Stimulated activated CD8-positive, alpha-beta memory T cell treated with anti-CD3 and anti-CD28 coated beads, Interleukin-7, amount 100 ng/mL, for 1 hour (primary cell): ENCODE results near the gene PAX5.

ENCODE experiments used
- DNase-seq, 2 donors: peaks; one replicate each; pipeline ENCODE4 v3.0.0-alpha.2; 2020; ENCODE audit warnings: low read depth in 2 of 2

The PAX5 gene

DNA sequence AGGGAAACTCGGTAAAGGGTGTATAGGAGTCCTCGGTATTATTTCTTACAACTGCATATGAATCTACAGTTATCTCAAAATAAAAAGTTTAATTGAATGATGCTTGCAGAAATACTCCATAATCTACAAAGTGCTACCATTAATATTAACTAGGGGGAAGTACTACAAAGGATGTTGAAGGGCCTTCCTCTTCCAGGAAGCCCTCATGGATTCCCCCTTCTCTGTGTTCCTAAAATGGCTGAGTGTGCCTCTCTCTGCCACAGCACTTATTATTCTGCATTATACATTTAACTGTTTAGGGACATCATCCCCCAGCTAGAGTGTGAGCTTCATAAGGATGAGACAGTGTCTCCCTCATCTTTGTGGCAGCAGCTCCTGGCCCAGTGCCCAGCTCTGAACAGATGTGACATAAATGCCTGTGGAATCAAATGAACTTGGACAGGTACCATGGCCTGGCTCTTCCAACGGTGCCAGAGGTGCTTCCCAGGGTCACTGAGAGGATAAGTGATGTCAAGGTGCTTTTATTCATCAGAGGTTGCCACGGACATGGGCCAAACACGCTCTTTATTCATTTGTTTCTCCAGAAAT is 99.5 kb downstream of the PAX5 start:
- no peak for DNase-seq

DNA sequence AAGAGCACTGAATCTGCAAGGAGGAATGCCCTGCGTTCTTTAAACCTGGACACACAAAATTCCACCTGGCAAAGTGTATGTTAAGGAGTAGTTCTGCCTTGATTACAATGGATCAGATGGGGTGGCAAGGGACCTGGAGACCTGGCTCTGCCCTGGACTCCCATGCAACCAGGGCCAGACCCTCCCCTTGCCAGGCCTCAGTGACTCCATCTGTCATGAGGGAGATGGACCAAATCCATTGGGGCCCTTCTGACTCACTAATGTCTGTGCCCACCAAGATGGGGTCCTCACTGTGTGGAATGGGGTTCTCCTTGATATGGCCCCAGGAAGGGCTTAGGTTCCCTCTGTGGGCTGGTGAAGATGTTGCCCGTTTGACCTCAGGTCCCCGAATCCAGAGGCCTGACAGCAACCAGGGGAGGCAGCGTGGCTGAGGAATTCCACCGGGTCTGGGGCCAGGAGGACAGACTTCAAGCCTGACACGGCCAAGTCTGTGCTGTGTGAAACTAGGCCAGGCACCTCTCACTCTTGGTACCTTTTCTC is 100.3 kb downstream of the PAX5 start:
- no peak for DNase-seq

DNA sequence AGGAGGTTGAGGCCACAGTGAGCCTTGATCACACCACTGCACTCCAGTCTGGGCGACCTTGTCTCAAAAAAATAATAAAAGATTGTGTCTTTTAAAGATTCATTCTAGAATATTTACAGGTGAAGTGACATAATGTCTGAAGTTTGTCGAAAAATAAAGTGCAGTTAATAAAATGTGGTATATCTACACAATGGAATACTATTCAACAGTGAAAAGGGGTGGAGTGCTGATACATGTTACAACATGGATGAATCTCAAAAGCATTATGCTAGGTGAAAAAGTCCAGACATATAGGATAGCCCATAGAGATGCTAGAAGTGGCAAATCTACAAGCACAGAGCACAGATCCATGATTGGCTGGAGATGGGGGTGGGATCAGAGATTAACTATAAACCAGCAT is 101.9 kb downstream of the PAX5 start:
- DNase-seq: no peak

DNA sequence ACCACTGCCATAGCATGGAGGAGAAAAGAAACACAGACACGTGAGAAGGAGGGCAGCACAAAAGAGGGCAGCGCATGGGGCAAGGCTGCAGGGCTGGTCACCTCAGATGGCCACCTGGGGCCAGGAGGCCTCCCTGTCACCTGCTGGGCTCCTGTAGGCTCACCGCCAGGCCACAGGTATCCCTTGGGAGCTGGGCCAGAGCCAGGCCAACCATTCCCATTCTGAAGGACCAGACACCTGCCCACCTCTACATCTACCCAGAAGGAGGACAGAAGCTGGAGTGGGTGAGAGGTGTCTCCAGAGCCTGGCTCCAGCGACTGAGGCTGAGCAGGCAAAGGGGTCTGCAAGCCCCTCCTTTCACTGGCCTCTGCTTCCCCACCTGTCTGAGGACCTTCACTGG is 103.1 kb downstream of the PAX5 start:
- no peak for DNase-seq

DNA sequence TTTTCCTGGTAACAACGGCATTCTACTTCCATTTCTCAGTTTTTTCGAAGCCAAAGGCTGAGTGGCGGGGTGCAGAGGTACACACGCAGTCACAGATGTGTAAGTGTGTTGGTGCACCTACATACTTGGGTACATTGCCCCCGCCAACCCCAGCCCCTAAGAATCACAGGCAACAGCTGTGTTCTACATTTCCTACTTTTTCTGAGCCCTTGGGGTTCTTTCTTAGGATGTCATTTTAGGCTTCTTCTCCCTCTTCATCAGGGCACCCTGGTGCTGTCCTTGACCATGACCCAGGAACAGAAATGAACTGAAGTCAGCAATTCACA is 104.8 kb downstream of the PAX5 start:
- no peak for DNase-seq

DNA sequence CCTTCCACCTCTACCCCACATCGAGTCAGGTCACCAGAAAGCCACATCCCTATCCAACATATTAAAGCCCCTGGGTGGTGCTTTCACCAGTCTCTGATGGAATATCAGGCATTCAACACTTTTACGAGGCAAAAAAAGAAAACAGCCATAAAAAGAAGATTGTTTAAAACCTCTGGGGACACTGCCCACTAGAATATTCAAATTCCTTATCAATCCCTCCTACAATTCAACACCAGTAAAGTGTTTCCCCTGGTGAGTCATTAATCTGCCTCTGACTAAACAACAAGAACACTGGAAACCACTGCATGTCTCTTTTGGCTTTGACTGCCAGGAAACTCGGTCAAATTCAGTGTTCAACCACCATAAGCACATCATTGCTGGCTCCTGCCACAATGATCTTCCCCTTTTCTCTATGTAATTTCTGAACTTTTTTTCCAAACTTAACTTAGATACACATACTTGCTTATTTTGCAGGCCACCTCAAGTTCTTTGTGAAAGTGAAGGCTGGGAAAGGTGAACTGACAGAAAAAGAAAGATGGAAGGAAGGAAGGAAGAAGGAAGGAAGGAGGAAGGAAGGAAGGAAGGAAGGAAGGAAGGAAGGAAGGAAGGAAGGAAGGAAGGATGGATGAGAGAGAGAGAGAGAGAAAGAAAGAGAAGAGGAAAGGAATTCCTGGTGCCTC is 105.3 kb downstream of the PAX5 start:
- no peak for DNase-seq

DNA sequence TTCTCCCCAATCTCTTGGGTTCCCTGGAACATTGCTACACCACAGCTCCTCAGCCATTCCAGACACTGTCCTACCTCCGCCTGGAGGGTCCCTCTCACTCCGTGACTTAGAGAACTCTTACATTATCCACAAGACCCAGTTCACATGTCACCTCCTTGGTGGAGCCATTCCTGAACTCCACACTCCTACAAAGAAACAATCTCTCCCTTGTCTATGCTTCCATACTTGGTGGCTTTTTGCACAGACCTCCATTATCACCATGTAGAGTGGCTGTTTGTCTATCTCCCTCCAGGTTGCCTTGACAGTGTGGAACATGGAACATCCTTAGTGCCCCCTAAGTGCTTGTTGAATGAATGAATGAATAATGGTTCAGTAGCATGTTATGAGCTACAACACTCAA is 105.9 kb downstream of the PAX5 start:
- DNase-seq: no peak

DNA sequence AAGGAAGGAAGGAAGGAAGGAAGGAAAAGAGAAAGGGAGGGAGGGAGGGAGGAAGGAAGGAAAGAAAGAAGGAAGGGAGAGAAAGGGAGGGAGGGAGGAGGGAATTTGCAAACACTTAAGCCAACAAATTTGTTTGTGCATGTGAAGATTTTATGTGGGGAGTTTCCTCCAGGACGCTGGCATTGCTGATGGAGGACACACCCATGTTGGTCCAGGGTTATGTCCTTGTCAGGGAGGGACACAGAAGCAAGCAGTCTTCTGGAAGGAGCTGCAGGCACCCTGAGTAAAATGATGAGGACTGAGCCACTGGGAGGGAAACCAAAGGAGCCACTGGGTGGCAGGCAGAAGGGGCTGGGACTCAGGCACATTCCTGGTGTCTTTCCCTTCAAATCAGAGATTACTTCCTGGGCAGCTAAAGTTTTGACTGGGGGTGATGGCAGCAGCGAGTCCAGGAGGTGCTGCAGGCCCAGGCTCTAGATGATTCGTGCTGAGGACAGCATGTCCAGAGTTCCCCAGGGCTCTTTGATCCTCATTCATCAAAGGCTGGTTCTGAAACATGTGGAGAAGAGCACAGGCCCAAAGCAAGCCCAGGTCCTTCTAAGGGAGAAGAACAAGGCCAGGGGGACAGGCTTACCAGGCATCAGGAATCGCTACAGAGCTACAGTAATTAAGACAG is 109.2 kb downstream of the PAX5 start:
- DNase-seq: no peak

DNA sequence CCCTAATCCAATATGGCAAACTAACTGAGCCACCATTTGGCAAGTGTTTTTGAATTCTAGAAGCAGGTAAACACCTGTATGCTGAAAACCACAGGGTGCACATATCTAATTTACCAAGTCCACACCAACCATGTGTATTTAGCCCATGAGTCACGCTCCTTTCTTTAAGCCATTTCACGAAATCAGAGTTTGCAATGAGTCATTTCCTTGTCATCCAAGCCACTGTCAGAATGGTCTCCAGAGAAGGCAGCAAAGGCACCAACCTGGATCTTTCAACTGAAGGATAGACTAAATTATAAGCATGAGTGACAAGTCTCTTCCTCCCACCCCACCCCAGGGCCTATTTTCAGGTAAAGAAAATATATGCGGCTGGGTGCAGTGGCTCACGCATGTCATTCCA is 110.0 kb downstream of the PAX5 start:
- DNase-seq: no peak

DNA sequence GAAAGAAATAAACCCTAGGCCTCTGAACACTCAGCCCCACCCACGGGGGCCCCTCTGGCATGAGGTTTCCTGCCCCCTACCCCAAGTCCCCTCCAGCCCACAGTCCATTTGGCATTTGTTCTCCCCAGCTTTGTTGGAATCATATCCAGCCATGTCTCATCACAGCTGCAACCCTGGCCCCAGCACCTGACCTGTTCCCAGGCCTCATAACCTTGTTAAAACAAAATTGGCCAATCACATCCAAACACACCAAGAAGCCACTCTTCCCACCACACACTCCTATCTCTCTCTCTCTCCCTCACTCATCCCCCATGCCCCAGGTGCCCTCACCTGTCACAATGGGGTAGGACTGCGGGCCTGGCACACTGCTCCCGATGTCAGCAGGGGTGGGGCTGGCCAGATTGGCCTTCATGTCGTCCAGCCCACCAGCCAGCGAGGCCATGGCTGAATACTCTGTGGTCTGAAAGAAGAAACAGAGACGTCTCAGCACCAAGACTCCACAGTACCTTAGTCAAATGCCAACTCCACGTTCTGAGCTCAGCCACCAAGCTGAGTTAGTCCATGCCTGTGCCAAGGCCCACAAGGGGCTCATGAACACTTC is 110.9 kb downstream of the PAX5 start:
- DNase-seq: no peak

DNA sequence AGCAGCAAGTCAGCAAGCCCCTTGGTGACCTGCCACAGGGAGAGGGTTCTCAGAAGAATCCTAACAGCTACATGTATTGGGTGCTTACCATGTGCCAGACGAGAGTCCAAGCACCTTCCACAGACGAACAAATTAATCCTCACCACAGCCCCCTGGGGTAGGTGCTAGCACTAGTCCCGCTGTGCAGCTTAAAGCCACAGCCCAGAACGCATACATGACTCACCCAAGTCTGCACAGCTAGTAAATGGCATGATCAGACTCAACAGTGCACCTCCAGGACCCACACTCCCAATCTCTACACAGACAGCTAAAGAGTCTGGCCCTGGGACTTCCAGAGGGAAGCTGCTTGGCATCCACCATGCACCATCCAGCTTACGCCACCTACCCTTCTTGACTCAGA is 111.5 kb downstream of the PAX5 start:
- DNase-seq: no peak

DNA sequence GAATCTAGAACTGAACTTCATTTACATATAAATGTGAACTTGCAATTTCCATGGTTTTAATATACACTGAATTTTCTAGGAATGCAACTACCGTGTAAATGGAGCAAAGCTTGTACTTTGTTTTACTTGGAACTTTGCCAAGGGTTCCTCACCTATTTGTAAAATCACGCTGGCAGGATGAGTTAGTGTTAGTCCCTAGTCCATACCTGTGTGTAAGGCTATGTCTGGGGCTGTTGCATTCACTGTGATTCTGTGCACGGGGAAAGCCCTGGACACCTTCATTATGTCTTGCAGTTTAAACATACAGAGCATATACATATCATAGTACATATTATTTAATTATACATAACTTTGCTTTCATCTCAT is 119.9 kb downstream of the PAX5 start:
- no peak for DNase-seq

DNA sequence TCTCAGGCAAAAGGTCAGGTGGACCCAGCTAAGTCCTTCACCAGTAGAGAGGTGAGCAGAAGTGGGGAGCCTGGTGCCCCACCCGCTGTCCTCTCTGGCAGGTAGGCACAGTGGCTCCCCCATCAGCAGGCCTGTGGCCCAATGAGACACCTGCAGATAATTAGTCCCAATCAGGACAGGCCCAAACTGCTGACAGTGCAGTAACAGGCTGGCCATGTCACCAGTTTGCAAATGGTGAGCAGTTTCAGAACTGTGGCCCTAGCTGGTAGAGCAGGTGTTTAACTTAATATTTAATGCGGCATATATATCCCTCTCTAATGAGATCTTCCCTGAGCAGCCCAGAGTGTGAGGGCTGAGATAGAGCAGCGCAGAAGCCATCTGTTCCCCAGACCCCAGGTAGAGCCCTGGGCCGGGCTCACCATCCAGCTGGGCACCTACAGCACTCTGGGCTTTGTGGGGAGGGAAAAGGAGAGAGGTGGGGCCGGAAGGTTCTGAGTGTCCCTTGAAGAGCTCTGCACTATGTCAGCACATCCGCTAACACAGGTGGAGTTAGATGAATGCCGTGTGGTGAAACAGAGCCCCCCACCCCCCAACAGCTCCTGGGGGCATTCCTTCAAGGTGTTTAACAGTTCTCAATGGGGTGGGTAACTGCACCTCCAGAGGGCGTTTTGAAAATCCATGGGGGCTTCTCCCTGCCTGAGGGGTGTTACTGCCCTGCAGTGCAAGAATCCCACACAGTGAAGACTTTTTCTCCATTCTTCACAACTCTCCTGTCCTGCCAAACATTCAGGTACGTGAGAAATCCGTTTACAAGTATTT is 120.5 kb downstream of the PAX5 start:
- no peak for DNase-seq

DNA sequence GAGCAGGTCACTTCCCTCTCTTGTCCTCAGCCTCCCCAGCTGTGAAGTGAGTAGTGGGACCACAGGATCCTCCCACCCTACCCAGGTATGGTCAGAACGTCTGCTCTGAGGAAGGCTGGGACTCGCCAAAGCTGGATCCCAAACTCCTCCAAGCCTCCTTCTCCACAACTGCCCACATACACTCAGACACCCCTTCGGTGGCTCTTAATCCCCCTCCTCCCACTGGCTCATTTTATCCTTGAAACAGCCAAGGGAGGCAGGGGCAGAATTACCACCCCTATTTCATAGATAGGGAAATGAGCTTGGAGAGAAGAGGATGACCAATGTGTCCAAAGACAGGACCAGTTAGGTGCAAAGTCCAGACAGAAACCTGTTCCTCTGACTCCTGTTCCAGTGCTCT is 121.4 kb downstream of the PAX5 start:
- DNase-seq: no peak

DNA sequence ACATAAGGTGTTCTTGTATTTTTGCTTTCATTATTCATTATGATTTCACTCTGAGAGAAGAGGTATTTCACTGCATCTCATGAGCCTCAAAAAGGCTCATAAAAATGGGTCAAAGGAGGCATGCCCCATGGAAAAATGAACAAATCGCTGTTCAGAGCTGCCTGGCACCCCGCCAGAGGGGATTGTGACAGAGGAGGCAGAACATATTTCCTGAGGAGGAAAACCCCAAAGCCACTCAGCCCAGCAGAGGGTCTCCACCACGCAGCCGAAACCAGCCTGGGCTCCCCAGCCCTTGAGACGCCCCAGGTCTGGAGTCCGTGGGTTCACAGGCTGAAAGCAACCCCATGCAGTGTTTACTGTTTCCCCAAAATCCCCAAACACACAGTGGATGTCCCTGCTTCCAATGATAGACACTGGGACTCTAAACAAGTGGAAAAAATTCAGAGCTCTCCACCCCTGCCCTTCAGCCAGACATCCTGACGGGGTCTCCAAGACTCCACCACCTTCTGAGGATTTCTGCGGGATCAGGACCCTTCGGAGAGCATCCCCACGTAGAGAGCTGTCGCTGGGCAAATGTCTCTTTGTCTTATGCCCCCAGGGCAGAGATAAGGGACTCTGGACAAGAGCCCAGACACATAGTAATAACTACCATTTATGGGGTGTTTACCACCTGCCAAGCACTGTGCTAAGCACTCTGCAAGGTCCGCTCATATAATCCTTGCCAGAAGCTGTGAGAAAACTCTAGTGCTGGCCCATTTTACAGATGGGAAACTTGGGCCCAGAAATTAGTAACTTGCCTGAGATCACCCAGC is 122.3 kb downstream of the PAX5 start:
- DNase-seq: no peak

DNA sequence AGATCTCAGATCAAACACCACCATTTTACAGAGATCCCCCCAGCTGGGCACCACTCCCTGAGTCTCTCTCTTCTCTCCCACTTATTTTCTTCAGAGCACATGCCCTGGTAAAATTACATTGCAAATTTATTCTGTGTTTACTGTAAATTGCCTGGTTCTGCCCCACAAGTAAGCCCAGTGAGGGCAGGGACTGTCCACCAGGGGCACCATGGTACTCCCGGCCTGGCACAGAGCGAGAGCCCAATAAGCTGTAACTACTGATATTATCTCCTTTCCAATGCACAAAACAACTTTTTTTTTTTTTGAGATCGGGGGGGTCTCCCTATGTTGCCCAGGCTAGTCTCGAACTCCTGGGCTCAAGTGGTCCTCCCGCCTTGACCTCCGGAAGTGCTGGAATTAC is 123.0 kb downstream of the PAX5 start:
- no peak for DNase-seq

DNA sequence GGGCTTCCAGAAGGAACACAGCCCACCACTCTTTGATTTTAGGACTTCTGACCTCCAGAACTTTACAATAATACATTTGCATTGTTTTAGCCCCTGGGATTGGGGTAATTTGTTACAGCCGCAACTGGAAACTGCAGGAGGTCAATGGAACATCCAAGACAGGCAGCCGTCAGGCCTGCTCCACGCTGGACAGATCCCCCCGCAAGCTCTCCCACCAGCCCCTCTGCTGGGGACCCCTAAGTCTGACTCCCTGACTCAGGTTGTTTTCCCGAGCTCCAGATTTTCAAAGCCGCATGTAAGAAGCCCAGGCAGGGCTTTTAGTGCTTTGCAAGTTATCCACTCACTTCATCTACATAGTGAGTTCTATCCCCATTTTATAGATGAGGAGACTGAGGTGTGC is 127.6 kb downstream of the PAX5 start:
- no peak for DNase-seq

DNA sequence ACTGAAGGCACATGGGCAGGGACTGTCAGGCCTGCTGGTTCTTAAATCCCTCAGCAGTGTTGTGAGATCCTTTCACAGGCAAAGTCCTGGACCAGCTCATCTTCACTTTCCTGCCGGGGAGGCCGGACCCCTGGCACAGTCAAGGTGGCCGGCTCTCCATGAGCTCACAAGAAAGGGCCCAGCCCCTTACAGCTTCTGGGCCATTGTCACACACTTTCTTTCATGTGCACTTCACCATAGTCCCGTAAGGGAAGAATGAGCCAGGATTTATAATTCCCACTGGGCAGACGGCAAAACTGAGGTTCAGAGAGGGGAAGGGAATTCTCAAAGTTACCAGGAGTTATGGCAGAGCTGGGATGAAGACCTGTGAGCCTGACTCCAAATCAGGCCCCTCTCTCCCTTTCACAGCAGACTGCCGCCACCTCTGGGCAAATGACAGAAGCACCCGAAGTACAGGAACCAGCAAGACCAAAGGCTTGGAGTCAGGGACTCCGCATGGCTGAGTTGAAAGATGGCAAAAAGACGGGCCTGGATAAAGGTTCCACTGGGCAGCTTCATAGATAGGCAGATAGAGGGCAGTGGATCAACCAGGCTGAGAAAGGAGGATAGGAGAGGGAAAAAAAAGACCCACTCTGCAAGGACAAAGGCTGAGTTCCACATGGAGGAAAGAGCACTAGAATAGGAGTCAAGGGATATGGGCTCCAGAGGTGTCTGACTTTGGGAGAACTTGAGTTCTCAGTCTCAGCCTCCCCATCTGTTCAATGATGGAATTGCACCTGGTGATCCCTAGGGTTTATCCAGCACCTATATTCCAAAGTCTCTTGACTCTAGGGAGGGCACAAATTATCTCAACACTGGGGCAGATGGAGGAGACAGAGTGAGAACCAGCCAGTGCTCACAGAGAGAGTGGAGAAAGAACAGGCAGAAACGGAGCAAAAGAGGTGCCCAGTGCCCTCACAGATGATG is 128.7 kb downstream of the PAX5 start:
- no peak for DNase-seq

DNA sequence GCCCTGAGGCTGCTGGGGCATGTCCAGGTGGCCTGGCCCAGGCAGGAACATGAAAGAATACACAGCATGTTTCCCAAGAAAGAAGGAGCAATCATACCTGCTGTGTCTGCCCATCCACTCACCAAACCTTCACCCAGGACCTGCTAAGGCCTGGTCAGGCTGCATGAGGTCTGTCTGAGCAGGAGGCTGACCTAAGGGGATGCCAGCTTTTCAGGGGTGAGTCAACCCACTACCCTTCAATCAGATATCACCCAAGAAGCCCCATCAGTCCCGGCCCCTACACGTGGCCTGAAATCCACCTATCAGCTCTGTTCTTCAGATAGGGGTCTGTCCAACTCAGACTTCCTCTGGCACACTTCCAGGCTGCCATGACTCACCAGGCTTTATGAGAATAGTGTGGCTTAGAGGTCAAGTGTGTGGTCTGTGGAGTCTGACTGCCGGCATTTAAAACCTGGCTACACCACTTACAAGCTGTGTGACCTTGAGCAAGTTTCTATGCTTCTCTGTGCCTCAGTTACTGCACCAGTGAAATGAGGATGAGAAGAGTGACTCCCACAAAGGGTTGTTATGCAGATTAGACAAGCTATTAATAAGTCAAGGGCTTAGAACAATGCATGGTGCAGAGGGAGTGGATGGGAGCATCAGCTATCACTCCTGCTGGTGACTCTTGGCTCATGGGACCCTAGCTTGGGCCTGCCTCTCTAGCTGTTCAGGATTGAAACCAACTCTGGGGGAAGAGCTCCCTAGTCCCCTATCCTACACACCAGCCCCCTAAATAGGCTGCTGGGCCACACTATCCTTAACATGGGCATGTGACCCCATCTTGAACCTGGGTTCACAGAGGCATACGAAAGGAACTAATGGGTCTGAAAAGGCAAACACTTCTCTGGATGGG is 130.3 kb downstream of the PAX5 start:
- no peak for DNase-seq
